Fibroblast of the conjunctiva (primary cell): ENCODE measurements around the gene NDOR1.

Source experiments
- DNase-seq: peaks from one replicate; pipeline ENCODE4 v3.0.0-alpha.2; 2010; ENCODE audit warnings: low read depth

NDOR1 gene

GRCh38 chr9:137167747-137168572, 37.5 kb upstream of the NDOR1 start:
- DNase-seq = no peak

DNA sequence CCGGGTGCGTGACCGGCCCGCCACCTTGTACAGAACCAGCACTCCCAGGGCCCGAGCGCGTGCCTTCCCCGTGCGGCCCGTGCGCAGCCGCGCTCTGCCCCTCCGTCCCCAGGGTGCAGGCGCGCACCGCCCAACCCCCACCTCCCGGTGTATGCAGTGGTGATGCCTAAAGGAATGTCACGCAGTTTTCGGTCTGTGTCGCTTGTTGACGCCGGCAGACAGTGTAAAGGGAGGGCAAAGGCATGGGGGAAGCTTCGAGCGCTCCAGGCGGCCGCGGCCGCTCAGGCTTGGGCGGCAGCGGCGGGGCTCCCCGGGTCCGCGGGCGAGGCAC, 37.0 kb upstream of the NDOR1 start:
- no peak for DNase-seq

- no peak for DNase-seq
Observed at GRCh38 chr9:137168904-137169856, 36.3 kb upstream of the NDOR1 start.

DNA sequence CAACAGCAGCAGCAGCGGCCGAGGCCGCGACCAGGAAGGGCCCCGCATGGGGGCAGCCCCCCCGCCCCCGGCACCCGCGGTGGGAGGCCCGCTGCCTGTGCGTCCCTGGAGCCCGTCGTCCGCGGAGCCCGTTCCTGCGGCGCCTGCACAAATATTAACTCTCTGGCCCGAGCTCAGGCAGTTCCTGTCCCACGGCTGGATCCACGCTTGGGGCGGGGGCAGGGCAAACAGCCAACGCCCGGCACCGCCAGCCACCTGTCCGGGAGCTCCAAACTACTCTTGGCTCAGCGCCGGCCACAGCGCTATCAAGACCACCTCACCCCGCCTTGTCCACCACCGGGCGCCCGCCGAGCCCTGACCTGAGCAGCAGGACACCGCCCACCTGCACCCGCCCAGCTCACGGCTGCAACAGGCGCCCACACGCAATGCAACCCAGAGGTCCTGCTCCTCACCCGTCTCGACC, 35.6 kb upstream of the NDOR1 start, which contains the start of gene LRRC26:
Gene LRRC26, minus strand, starts transcription at position 156 of the 463 bp plus-strand sequence. Its CDS starts 108 bp downstream, at position 48.
- no peak for DNase-seq

DNA sequence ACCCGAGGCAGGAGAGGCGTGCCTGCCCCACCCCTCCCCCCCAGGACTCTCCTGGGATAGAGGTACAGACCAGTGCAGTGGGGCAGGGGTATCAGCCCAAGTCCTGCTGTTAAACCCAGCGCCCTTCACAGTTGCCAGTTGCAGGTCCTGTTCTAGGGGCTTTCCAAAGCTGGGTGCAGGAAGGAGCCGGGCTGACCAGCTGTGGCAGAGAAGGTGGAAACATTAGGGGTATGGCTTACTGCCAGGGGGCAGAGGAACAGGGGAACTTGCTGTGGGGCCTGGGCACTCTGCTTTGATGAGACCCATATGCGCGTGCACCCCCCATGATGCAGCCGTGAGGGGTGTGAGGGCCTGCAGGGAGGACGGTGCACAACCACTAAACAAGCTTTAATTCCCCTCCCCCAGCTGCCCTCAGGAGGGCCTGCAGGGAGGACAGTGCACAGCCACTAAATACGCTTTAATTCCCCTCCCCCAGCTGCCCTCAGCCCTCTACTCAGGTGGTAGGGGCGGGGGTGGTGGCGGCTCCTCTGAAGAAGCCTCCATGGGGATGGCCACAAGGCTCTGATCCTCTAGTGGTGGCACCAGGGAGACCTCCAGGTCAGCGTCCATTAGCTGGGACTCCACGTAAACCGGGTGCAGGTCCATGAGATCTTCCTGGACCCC, 34.9 kb upstream of the NDOR1 start:
- no peak for DNase-seq

GRCh38 chr9:137171149-137171900, 34.2 kb upstream of the NDOR1 start:
- DNase-seq = no peak

GRCh38 chr9:137172901-137173795, 32.4 kb upstream of the NDOR1 start:
- DNase-seq = no peak

DNA sequence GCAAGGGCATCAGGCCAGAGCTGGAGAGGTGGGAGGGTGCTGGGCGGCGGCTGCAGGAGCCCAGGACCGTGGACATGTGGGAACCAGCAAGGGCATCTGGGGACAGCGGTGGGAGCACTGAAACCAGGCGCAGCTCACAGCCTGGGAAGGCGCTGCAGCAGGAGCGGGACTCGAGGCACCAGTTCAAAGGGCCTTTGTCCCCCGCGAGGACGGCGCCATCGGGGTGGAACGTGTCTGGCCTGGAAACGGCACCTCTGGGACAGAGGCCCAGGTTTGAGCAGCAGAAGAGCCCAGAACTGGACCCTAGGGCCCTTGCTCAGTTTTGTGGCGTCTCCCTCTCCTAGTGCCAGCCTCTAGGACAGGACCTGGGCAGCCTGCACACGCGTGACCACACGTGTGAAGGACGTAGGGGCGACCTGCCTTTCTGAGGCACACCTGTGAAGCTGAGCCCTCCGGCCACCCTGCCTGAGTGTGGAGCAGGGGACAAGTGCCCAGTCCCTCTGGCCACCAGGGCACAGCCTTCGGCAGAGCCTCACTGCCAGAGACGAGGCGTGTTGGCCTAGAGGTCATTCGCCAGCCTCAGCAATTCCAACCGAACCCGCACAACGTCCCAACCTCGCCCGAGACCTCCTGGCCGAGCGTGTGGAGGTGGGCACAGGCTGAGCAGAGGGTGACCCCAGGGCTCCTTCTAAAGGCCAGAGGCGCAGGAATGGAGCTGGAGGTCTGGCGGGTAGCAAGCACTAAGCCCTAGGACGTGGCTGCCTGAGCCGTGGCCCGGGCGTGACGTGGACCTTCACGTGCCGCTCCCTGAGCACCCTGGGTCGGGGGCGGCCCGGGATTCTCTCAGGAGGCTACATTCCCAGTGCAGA, 31.5 kb upstream of the NDOR1 start:
- no peak for DNase-seq

- DNase-seq = no peak
Observed at GRCh38 chr9:137174722-137175293, 30.7 kb upstream of the NDOR1 start.

- DNase-seq = no peak
Observed at GRCh38 chr9:137175345-137175961, 30.0 kb upstream of the NDOR1 start.

GRCh38 chr9:137176302-137177182, 29.0 kb upstream of the NDOR1 start:
- DNase-seq = no peak

- DNase-seq = no peak
Observed at GRCh38 chr9:137178201-137178938, 27.1 kb upstream of the NDOR1 start.

- no peak for DNase-seq
Observed at GRCh38 chr9:137178939-137179630, 26.4 kb upstream of the NDOR1 start.

GRCh38 chr9:137179761-137180160, 25.7 kb upstream of the NDOR1 start:
- no peak for DNase-seq

GRCh38 chr9:137180491-137180890, 25.0 kb upstream of the NDOR1 start:
- DNase-seq = no peak

GRCh38 chr9:137181680-137182079, 23.8 kb upstream of the NDOR1 start:
- no peak for DNase-seq
